ENCODE results near the gene SMYD5.

DNA sequence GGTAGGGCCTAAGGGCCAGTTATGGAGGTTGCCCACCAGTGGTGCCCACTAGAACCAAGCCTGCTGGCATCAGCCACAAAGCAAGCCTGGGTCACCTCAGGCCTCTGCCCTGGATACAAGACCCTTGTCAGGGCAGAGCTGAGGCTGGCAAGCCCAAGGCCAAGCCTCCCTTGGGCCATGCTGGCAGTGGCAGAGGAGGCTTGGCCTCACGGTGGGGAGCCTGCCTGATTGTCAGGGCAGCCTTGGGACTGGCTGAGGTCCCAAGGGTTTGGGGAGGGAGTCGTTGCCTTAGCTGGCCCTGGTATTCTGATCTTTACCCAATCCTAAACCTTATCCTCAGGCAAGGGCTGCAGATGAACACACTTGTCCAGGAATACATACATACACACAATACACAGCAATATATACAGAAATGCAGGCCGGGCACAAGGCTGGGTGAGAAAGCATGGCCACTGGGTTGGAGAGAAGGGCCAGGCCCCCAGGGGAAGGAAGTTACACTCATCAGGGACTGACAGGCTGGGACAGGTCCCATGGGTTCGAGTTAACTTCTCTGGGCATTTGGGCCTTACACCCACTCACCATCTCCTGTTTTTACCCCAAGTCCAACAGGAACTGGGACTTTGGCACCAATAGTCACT, 41.1 kb downstream of the SMYD5 start:
- TF ChIP-seq, protein P1, sequence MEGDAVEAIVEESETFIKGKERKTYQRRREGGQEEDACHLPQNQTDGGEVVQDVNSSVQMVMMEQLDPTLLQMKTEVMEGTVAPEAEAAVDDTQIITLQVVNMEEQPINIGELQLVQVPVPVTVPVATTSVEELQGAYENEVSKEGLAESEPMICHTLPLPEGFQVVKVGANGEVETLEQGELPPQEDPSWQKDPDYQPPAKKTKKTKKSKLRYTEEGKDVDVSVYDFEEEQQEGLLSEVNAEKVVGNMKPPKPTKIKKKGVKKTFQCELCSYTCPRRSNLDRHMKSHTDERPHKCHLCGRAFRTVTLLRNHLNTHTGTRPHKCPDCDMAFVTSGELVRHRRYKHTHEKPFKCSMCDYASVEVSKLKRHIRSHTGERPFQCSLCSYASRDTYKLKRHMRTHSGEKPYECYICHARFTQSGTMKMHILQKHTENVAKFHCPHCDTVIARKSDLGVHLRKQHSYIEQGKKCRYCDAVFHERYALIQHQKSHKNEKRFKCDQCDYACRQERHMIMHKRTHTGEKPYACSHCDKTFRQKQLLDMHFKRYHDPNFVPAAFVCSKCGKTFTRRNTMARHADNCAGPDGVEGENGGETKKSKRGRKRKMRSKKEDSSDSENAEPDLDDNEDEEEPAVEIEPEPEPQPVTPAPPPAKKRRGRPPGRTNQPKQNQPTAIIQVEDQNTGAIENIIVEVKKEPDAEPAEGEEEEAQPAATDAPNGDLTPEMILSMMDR (IDR thresholded peaks at IDR 0.05): no peak
- no peak for TF ChIP-seq POLR2A (IDR thresholded peaks at IDR 0.05)

All from right lobe of liver (tissue), 4 donors.